Cardiac fibroblast (primary cell): ENCODE data around the gene R3HDM4.

Experiments
- DNase-seq, 2 donors: peaks; one replicate each; pipeline versions ENCODE4 v3.0.0 to v3.0.0-alpha.2; 2010; ENCODE audit warnings: low read depth in 2 of 2
- H3K4me3 ChIP-seq, 2 donors: replicated peaks in 1 of 2; 1 replicate in 1 of 2; 2 replicates in 1 of 2; pipeline ENCODE4 v1.5.1; 2011; ENCODE audit warnings: low read depth in 2 of 2, low read length in 2 of 2, mild to moderate bottlenecking in 2 of 2, moderate library complexity in 1 of 2
- TF ChIP-seq, protein P1 (sequence below): IDR thresholded peaks from one replicate; pipeline ENCODE4 v1.5.1; 2011; ENCODE audit warnings: low read depth, mild to moderate bottlenecking, low read length, inconsistent platforms

The R3HDM4 gene

DNA sequence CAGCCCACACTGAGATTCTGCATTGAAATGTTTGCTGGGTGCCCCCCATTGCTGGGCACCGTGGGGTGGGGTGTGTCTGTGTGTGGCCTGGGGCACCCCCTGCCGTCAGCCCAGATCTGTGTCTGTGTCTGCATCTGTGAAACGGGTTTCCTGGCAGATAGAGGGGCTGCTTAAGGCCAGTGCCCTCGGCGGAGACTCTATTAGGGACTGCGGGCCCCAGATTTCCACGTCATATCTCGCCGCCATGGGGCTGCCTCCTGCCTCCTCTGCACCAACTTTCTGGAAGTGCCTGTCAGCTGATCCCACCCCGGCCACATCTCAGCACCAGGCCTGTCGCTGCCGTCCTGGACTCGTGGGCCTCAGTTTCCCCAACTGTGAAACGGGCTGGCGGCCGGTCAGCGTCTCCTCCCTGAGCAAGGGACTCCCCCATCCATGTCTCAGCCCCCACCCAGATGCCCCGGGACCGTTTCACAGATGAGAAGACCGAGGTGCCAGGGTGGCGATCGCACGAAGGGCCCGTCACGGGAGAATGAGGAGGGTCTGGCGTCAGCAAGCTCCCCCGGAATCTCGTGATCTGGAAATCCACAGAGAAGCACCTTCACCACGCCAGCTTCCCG lies 34.2 kb upstream of the R3HDM4 start:
- DNase-seq, result no peak
- TF ChIP-seq, protein P1, sequence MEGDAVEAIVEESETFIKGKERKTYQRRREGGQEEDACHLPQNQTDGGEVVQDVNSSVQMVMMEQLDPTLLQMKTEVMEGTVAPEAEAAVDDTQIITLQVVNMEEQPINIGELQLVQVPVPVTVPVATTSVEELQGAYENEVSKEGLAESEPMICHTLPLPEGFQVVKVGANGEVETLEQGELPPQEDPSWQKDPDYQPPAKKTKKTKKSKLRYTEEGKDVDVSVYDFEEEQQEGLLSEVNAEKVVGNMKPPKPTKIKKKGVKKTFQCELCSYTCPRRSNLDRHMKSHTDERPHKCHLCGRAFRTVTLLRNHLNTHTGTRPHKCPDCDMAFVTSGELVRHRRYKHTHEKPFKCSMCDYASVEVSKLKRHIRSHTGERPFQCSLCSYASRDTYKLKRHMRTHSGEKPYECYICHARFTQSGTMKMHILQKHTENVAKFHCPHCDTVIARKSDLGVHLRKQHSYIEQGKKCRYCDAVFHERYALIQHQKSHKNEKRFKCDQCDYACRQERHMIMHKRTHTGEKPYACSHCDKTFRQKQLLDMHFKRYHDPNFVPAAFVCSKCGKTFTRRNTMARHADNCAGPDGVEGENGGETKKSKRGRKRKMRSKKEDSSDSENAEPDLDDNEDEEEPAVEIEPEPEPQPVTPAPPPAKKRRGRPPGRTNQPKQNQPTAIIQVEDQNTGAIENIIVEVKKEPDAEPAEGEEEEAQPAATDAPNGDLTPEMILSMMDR, result no peak
- no peak overlapping the region for H3K4me3 ChIP-seq

DNA sequence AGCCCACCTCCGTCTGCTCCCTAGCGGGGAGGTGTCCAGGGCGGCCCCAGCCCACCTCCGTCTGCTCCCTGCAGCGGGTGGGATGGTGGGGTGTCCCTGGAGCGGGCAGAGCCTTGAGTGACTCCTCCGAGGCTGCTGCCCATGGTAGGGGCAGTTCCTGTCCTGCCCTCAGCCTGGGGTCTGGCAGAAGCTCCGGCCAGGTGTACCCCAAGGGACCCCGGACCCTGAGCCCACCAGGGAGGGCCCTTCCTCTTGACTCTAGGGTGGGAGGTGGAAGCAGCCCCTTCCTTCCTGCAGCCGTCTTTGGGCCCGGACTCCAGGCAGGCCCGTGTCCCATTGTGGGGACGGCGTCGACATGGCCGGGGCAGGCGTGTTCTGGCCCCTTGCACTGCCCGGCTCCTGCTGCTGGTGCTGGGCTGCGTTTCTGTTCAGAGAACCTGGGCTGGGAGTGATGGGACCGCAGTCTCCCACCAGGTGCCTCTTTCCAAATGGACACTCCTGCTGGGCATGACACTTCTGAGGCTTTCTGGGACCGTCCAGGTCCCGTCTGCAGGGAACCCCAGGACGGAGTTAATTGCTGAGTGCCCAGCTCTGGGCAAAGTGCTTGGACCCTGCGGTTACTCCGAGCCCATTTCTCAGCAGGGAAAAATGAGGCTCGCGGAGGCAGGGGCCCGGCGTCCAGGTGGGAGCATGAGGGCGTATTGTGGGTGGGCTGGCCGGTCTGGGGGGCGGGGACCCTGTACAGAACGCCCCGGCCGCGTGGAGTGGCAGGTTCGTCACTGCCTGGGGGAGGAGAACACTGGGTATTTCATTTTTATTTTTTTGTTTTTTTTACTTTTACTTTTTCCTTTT lies 32.6 kb upstream of the R3HDM4 start:
- TF ChIP-seq, protein P1, result no peak
- no peak overlapping the region for H3K4me3 ChIP-seq
- DNase-seq, result no peak

DNA sequence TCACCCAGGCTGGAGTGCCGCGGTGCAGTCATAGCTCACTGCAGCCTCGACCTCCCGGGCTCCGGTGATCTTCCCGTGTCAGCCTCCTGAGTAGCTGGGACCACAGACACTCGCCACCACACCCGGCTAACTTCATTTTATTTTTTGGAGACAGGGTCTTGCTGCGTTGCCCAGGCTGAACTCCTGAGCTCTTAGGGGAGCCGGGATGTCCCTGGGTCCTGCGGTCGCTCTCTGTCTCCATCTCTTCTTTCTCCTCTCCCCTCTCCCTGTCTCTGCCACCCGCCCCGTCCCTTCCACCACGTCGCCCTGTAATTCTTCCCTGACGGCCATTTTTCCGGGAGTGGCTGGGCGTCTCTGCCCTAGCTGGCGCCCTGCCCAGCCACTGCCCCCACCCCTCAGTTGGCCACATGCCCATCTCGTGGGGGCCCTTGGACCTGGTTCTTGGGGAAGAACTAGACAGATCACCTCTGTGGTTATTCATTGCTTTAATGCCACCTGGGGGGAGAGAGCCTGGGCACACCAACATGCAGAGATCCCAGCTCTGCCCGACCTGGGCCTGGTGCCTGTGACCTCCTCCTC lies 31.7 kb upstream of the R3HDM4 start:
- TF ChIP-seq, protein P1, result no peak
- no peak overlapping the region for H3K4me3 ChIP-seq
- DNase-seq, result no peak

DNA sequence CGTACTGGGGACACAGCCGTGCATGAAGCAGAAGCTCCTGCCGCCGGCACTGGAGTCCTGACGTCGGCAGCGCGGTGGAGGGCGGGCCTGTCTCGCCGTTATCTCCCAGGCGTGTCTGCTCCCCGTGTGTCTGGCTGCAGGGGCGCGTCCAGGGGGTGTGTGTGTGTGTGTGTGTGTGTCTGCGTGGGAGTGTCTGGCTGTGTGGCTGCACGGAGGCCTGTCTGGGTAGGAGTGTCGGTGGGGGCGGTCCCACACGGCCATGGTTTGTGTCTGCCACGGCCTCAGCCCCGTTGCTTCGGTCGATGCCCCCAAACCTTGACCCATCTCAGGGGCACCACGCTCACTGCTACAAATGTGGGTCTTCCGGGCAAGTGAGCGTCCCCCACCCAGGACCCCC lies 31.1 kb upstream of the R3HDM4 start:
- no peak overlapping the region for H3K4me3 ChIP-seq
- DNase-seq, result peak; percentile 49 to 85
- TF ChIP-seq, protein P1, result no peak

DNA sequence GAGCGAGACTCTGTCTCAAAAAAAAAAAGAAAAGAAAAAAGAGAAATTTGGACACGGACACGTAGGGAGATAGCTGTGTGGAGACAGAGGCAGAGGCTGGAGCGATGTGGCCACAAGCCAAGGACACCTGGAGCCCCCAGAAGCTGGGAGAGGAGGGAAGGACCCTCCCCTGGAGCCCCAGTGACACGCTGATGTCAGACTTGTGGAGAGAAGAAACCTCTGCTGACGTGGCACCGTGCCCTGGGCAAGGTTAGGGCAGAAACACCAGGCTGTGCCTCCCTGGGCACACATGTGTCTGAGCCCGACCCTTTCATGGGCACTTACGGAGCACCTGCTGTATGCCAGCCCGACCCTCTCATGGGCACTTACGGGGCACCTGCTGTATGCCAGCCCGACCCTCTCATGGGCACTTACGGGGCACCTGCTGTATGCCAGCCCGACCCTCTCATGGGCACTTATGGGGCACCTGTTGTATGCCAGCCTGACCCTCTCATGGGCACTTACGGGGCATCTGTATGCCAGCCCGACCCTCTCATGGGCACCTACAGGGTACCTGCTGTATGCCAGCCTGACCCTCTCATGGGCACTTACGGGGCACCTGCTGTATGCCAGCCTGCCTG lies 30.6 kb upstream of the R3HDM4 start:
- no peak for DNase-seq
- TF ChIP-seq, protein P1, result no peak

DNA sequence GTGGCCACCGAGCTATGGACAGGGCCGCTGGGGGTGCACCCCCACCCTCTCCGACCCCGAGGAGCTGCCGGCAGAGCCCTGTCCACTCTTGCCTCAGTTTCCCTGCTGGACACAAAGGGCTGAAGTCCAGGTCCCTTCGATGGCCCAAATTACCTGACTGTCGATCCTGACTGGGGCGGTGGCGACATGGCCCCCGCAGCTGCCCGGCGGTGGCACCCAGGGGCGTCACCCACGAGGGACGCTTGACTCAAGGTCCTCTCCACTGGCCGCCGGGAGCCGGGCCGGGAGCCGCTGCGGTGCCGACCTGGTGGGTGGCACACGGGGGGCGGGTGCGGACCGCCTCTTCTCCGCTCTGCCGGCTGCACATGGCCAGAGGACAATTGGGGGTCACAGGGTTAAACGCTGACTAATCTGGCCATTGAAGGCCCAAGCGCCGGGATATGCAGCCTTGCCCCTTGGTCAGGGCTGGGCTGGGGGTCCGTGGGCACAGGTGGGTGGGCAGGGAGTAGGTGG lies 29.2 kb upstream of the R3HDM4 start:
- H3K4me3 ChIP-seq, result no peak overlapping the region
- TF ChIP-seq, protein P1, result no peak
- DNase-seq, result no peak

More for the DNA sequence above, 30.6 kb upstream of the R3HDM4 start:
- no peak overlapping the region for H3K4me3 ChIP-seq
